ENCODE data around the gene CSRP1. TPM values are rescaled to one million over a fixed set of nuclear protein-coding genes. Genes with fewer than 3 reads are reported as not detected.

The CSRP1 gene
- total and polyA plus RNA-seq, 9 of the 15 experiments (the other 6 are each of a cell fraction or from before 2014, with no cell fraction given): 6.8 to 39.4 (median 23.7) TPM

DNA sequence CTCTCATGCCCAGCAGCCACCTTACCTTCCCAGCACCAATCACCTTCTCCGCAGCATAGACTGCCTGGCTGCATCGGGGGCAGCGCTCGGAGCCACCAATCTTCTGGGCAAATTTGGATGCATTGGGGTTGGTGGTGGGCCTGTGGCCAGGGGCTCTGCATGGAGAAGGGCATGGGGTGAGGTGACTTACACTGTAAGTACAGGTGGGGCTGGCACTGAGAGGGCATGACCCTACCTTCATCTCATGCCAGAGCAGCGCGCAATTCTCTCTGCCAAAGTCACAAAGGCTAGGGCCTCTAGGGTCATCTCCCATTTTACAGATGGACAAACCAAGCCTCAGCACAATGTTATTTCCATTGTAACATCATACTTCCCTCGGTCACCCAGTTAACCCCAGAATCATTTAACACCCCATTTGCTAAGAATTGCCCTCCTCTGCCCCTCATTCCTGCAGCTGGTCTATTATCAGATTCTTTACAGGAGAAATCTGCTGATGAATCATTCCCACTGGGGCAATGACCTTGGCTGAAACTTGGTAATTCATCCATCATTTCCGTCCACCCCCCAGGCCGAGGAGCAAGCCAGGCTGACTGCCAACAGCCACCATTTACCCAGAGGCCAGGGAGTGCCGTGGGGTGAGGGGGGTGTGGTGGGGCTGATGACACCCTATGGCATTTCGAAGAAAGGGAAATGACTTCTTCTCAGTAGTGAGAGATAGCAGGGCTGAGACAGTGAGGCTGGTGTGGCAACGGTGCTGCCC is 17.9 kb downstream of the CSRP1 start (continued):
- TF ChIP-seq PBX2 (CRISPR knock-in tag; IDR thresholded peaks at IDR 0.05; ENCODE audit: low read depth) (no peak), PBX2 (tag; conservative IDR thresholded peaks at IDR 0.05; ENCODE audit: low read depth) (peak; percentile 28; the same call in 1 of the 2 replicates), C11orf30 (IDR thresholded peaks at IDR 0.05; ENCODE audit: low read depth) (peak; percentile 62; the same call in 1 of the 2 replicates), HNRNPK (IDR thresholded peaks at IDR 0.05; ENCODE audit: low read depth, low read length, poor library complexity, severe bottlenecking) (no peak), NONO (IDR thresholded peaks at IDR 0.05; ENCODE audit: low read depth in 2 of 2, low read length in 1 of 2) (no peak), ATF7 (IDR thresholded peaks at IDR 0.05) (no peak), HIVEP1 (CRISPR knock-in tag; IDR thresholded peaks at IDR 0.05) (no peak), ATF3 (IDR thresholded peaks at IDR 0.05) (peak; percentile 22; the same call in 1 of the 2 replicates), ATF3 (CRISPR knock-in tag; conservative IDR thresholded peaks at IDR 0.05) (no peak), MYNN (IDR thresholded peaks at IDR 0.05) (no peak), MYNN (CRISPR knock-in tag; IDR thresholded peaks at IDR 0.05) (no peak)
- TF ChIP-seq, protein P1, sequence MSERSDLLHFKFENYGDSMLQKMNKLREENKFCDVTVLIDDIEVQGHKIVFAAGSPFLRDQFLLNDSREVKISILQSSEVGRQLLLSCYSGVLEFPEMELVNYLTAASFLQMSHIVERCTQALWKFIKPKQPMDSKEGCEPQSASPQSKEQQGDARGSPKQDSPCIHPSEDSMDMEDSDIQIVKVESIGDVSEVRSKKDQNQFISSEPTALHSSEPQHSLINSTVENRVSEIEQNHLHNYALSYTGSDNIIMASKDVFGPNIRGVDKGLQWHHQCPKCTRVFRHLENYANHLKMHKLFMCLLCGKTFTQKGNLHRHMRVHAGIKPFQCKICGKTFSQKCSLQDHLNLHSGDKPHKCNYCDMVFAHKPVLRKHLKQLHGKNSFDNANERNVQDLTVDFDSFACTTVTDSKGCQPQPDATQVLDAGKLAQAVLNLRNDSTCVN (CRISPR knock-in tag; IDR thresholded peaks at IDR 0.05): no peak
